Measurements from ENCODE around the gene FAM107B. TPM values are rescaled to one million over a fixed set of nuclear protein-coding genes. Genes with fewer than 3 reads are reported as not detected.

The FAM107B gene
- total RNA-seq, 1 donor from 2014 or later = 50.9 TPM

DNA sequence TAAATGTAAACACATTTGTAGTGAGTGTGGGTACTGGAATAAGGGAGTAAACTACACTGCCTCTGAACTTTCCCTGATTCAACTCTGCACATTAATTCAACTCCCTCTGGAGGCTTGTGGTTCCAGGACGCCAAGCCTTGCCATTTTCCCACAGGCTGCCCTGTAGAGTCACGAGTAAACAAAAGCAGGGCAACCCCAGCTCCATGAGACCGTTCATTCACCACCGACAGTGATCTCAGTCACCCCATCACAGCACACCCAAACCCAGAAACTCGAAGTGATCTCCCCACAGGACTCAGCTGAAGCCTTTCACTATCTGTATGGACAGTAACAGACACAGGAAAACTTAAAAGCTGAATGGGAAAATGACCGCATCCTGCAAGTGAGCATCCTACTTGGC is 225.2 kb downstream of the FAM107B start:
- no peaks in the 10 kb centered on the region for H3K9me3 Mint-ChIP-seq
- TF ChIP-seq, protein P1, sequence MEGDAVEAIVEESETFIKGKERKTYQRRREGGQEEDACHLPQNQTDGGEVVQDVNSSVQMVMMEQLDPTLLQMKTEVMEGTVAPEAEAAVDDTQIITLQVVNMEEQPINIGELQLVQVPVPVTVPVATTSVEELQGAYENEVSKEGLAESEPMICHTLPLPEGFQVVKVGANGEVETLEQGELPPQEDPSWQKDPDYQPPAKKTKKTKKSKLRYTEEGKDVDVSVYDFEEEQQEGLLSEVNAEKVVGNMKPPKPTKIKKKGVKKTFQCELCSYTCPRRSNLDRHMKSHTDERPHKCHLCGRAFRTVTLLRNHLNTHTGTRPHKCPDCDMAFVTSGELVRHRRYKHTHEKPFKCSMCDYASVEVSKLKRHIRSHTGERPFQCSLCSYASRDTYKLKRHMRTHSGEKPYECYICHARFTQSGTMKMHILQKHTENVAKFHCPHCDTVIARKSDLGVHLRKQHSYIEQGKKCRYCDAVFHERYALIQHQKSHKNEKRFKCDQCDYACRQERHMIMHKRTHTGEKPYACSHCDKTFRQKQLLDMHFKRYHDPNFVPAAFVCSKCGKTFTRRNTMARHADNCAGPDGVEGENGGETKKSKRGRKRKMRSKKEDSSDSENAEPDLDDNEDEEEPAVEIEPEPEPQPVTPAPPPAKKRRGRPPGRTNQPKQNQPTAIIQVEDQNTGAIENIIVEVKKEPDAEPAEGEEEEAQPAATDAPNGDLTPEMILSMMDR (conservative IDR thresholded peaks at IDR 0.05) = no peak
- H3K27ac Mint-ChIP-seq = no peak overlapping the region
- no peak for DNase-seq (ENCODE audit: extremely low spot score, unreplicated experiment)
- peaks cover 9% of the 10 kb centered on the region for H3K36me3 Mint-ChIP-seq
- H3K4me3 Mint-ChIP-seq = no peak overlapping the region
- H3K4me1 Mint-ChIP-seq (ENCODE audit: unreplicated experiment) = peaks cover 53% of the 10 kb centered on the region
- no peaks in the 10 kb centered on the region for H3K27me3 Mint-ChIP-seq

GRCh38 chr10:14548970-14549369 is 225.7 kb downstream of the FAM107B start:
- no peak overlapping the region for H3K27ac Mint-ChIP-seq
- H3K9me3 Mint-ChIP-seq = no peaks in the 10 kb centered on the region
- DNase-seq (ENCODE audit: extremely low spot score, unreplicated experiment) = no peak
- H3K27me3 Mint-ChIP-seq = no peaks in the 10 kb centered on the region
- H3K4me1 Mint-ChIP-seq (ENCODE audit: unreplicated experiment) = peaks cover 53% of the 10 kb centered on the region
- peaks cover 9% of the 10 kb centered on the region for H3K36me3 Mint-ChIP-seq
- H3K4me3 Mint-ChIP-seq = no peak overlapping the region
- TF ChIP-seq, protein P1 (conservative IDR thresholded peaks at IDR 0.05) = no peak

GRCh38 chr10:14548474-14548873 is 226.2 kb downstream of the FAM107B start:
- DNase-seq (ENCODE audit: extremely low spot score, unreplicated experiment) = no peak
- Mint-ChIP-seq H3K36me3 (peaks cover 9% of the 10 kb centered on the region), H3K9me3 (no peaks in the 10 kb centered on the region), H3K27me3 (no peaks in the 10 kb centered on the region), H3K27ac (no peak overlapping the region), H3K4me3 (no peak overlapping the region), H3K4me1 (ENCODE audit: unreplicated experiment) (peaks cover 56% of the 10 kb centered on the region)
- TF ChIP-seq, protein P1 (conservative IDR thresholded peaks at IDR 0.05) = no peak

- H3K4me3 Mint-ChIP-seq = no peak overlapping the region
- H3K9me3 Mint-ChIP-seq = no peaks in the 10 kb centered on the region
- H3K36me3 Mint-ChIP-seq = peaks cover 9% of the 10 kb centered on the region
- H3K27me3 Mint-ChIP-seq = no peaks in the 10 kb centered on the region
- peaks cover 50% of the 10 kb centered on the region for H3K4me1 Mint-ChIP-seq (ENCODE audit: unreplicated experiment)
- DNase-seq (ENCODE audit: extremely low spot score, unreplicated experiment) = no peak
- no peak overlapping the region for H3K27ac Mint-ChIP-seq
- TF ChIP-seq, protein P1 (conservative IDR thresholded peaks at IDR 0.05) = peak; percentile 54
Measured at GRCh38 chr10:14547816-14548215, 226.9 kb downstream of the FAM107B start.

DNA sequence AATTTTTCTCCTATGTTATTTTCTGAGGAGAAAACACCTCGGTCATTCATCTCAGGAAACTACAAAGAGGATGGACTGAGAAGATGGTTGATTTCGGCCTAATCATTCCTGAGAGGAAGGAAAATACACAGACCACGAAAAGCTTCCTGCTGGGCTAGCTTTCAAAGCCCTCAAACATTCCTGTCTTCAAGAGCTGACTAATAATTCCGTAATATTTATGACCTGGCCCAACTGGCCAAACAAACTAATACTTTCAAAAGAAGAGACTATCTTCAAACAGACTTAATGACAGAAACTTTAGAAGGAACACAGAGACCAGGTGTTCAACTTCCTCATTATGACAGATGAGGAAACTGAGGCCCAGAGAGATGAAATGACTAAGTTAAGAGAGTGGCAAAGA is 228.9 kb downstream of the FAM107B start:
- Mint-ChIP-seq H3K4me3 (peak overlapping the region; percentile 19), H3K4me1 (ENCODE audit: unreplicated experiment) (peaks cover 61% of the 10 kb centered on the region), H3K27me3 (no peaks in the 10 kb centered on the region), H3K36me3 (peaks cover 19% of the 10 kb centered on the region), H3K9me3 (no peaks in the 10 kb centered on the region), H3K27ac (peak overlapping the region; percentile 69)
- TF ChIP-seq, protein P1 (conservative IDR thresholded peaks at IDR 0.05) = no peak
- no peak for DNase-seq (ENCODE audit: extremely low spot score, unreplicated experiment)

- H3K36me3 Mint-ChIP-seq = peaks cover 26% of the 10 kb centered on the region
- H3K27ac Mint-ChIP-seq = no peak overlapping the region
Measured at GRCh38 chr10:14543904-14544210, 230.8 kb downstream of the FAM107B start.

More at GRCh38 chr10:14543904-14544210, 230.8 kb downstream of the FAM107B start:
- H3K4me3 Mint-ChIP-seq = no peak overlapping the region
- TF ChIP-seq, protein P1 (conservative IDR thresholded peaks at IDR 0.05) = no peak
- no peak for DNase-seq (ENCODE audit: extremely low spot score, unreplicated experiment)
- H3K4me1 Mint-ChIP-seq (ENCODE audit: unreplicated experiment) = peaks cover 52% of the 10 kb centered on the region
- no peaks in the 10 kb centered on the region for H3K27me3 Mint-ChIP-seq
- no peaks in the 10 kb centered on the region for H3K9me3 Mint-ChIP-seq

Data from type B pancreatic cell (in vitro differentiated cells).